Caco-2 (cell line): ENCODE data around the gene STAU1. TPM values are rescaled to one million over a fixed set of nuclear protein-coding genes. Genes with fewer than 3 reads are reported as not detected.
A peak's percentile ranks its signal among the peaks of the same experiment; 100 is the strongest.

Experiments used
- BruUV-seq: library from RNA; stranded (reverse); fragments of 400-500 nt; replicated peaks from 2 replicates; lab custom pipeline; 2021; lab: Mats Ljungman, UMichigan
- CTCF ChIA-PET: fragments of 300-600 bp; sonication (Branson Sonifier 250); formaldehyde crosslinking; loops from one replicate; lab custom pipeline; 2022; ENCODE audit warnings: antibody characterized with exemption; lab: Charles Lee
- POLR2A ChIA-PET: fragments of 300-600 bp; sonication (Branson Sonifier 250); formaldehyde crosslinking; loops from one replicate; lab custom pipeline; 2022; ENCODE audit warnings: antibody characterized with exemption; lab: Charles Lee
- DNase-seq, 2 experiments: peaks; one replicate each; pipeline versions ENCODE4 v3.0.0 to v3.0.0-alpha.2; 2020 to 2022
- H3K27me3 ChIP-seq: replicated peaks from 2 replicates; pipeline ENCODE4 v1.6.0; 2011; ENCODE audit warnings: low read length; ENCODE audit not compliant: control insufficient read depth, insufficient read depth
- H3K36me3 ChIP-seq: 2 replicates; pipeline ENCODE4 v1.5.1; 2011; ENCODE audit warnings: low read length; ENCODE audit not compliant: control insufficient read depth, insufficient read depth
- H3K4me1 ChIP-seq: fragments of 250-450 bp; sonication (Bioruptor Pico); 2 replicates; pipeline ENCODE4 v1.5.1; 2020; ENCODE audit warnings: mild to moderate bottlenecking
- H3K4me3 ChIP-seq: 2 replicates; pipeline ENCODE4 v1.5.1; 2011; ENCODE audit warnings: low read depth, mild to moderate bottlenecking, control low read depth, low read length
- H3K9me3 ChIP-seq: fragments of 250-450 bp; sonication (Bioruptor Pico); 2 replicates; pipeline ENCODE4 v1.5.1; 2020; ENCODE audit warnings: mild to moderate bottlenecking, moderate library complexity
- H3K27ac Mint-ChIP-seq: one replicate; pipeline ENCODE4 v1.8.0; 2022; ENCODE audit warnings: mixed read lengths; ENCODE audit not compliant: unreplicated experiment
- H3K27me3 Mint-ChIP-seq: one replicate; pipeline ENCODE4 v1.8.0; 2022; ENCODE audit warnings: mixed read lengths; ENCODE audit not compliant: insufficient read depth, unreplicated experiment
- H3K36me3 Mint-ChIP-seq: one replicate; pipeline ENCODE4 v1.8.0; 2022; ENCODE audit warnings: mild to moderate bottlenecking, mixed read lengths; ENCODE audit not compliant: insufficient read depth, unreplicated experiment
- H3K4me1 Mint-ChIP-seq: one replicate; pipeline ENCODE4 v1.8.0; 2022; ENCODE audit warnings: low read depth, mixed read lengths; ENCODE audit not compliant: unreplicated experiment
- H3K4me3 Mint-ChIP-seq: one replicate; pipeline ENCODE4 v1.8.0; 2022; ENCODE audit warnings: mild to moderate bottlenecking, moderate library complexity, mixed read lengths; ENCODE audit not compliant: unreplicated experiment
- H3K9me3 Mint-ChIP-seq: one replicate; pipeline ENCODE4 v1.8.0; 2022; ENCODE audit warnings: mixed read lengths; ENCODE audit not compliant: unreplicated experiment
- intact Hi-C: fragments of 100-400 bp; cut with micrococcal nuclease; formaldehyde crosslinking; loops from one replicate; pipeline ENCODE4 v1.10.0; 2022; ENCODE audit not compliant: unreplicated experiment
- total RNA-seq: library from RNA; stranded (reverse); gene quantifications from 2 replicates; pipeline ENCODE4 v1.2.3, GENCODE V29; 2022
- TF ChIP-seq, protein P1 (sequence below), 2 experiments: fragments of 200-600 bp in 1 of 2; IDR thresholded peaks; 1 replicate in 1 of 2; 2 replicates in 1 of 2; pipeline versions ENCODE4 v1.5.1 to v1.8.0; 2011 to 2022; ENCODE audit warnings: antibody characterized with exemption in 1 of 2, control low read depth in 1 of 2, inconsistent platforms in 1 of 2, low read depth in 1 of 2, low read length in 1 of 2, mild to moderate bottlenecking in 1 of 2, moderate library complexity in 1 of 2; ENCODE audit not compliant: insufficient read depth in 1 of 2, severe bottlenecking in 1 of 2, unreplicated experiment in 1 of 2

STAU1 gene
- total RNA-seq, 1 experiment from 2014 or later = 201 TPM

DNA sequence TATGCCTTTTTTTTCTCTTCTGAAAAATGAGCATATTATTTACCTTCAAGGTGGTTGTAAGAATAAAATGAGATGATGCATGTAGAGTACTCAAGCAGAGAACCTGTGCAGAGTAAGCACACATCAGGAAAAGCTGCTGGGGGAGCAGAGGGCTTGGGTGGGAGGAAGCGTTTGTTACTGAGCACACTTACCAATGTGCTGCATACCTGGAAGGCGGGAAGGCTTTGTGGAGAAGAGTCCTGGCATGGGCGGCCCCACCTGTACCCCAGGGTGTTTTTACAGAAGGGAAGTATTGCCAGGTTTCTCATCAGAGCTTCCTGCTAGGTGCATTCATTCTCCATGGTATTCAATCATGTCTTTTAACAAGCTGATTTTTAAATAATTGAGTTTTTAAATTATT, 89.1 kb downstream of the STAU1 start:
- Histone ChIP-seq H3K27me3 (no peaks in the 10 kb centered on the region), H3K4me3 (no peak overlapping the region), H3K9me3 (no peaks in the 10 kb centered on the region), H3K36me3 (peaks cover 26% of the 10 kb centered on the region), H3K4me1 (no peaks in the 10 kb centered on the region)
- H3K4me1 Mint-ChIP-seq = no peaks in the 10 kb centered on the region
- no peaks in the 10 kb centered on the region for H3K27me3 Mint-ChIP-seq
- TF ChIP-seq, protein P1, sequence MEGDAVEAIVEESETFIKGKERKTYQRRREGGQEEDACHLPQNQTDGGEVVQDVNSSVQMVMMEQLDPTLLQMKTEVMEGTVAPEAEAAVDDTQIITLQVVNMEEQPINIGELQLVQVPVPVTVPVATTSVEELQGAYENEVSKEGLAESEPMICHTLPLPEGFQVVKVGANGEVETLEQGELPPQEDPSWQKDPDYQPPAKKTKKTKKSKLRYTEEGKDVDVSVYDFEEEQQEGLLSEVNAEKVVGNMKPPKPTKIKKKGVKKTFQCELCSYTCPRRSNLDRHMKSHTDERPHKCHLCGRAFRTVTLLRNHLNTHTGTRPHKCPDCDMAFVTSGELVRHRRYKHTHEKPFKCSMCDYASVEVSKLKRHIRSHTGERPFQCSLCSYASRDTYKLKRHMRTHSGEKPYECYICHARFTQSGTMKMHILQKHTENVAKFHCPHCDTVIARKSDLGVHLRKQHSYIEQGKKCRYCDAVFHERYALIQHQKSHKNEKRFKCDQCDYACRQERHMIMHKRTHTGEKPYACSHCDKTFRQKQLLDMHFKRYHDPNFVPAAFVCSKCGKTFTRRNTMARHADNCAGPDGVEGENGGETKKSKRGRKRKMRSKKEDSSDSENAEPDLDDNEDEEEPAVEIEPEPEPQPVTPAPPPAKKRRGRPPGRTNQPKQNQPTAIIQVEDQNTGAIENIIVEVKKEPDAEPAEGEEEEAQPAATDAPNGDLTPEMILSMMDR (IDR thresholded peaks at IDR 0.05; ENCODE audit: insufficient read depth in 1 of 2, low read depth in 1 of 2, low read length in 1 of 2, severe bottlenecking in 1 of 2, unreplicated experiment in 1 of 2) = no peak
- no peak for DNase-seq
- H3K4me3 Mint-ChIP-seq = no peak overlapping the region
- ChIA-PET POLR2A (no interaction called here), CTCF (no interaction called here)
- H3K9me3 Mint-ChIP-seq = no peaks in the 10 kb centered on the region
- peaks cover 99% of the 10 kb centered on the region for H3K36me3 Mint-ChIP-seq
- no TSS peak for BruUV-seq
- H3K27ac Mint-ChIP-seq = peak overlapping the region; percentile 58
- intact Hi-C loops = no loop called here

DNA sequence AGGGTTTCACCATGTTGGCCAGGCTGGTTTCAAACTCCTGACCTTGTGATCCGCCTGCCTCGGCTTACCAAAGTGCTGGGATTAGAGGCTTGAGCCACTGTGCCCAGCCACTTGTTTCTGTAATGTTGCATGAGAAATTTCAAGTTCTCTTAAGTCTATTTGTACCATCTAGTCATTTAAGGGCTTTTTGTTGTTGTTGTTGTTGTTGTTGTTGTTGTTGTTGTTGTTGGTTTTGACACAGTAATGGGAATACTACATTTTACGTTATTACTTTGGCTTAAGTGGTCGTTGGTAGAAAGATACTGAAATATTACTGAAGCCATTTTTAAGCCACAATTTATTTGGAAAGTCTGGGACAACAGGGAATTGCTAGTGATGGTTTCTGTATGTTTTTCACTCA, 90.0 kb downstream of the STAU1 start:
- H3K27me3 Mint-ChIP-seq = no peaks in the 10 kb centered on the region
- intact Hi-C loops = no loop called here
- ChIA-PET POLR2A (no interaction called here), CTCF (no interaction called here)
- H3K36me3 ChIP-seq = peaks cover 24% of the 10 kb centered on the region
- no TSS peak for BruUV-seq
- H3K27me3 ChIP-seq = no peaks in the 10 kb centered on the region
- H3K9me3 ChIP-seq = no peaks in the 10 kb centered on the region
- H3K4me1 ChIP-seq = no peaks in the 10 kb centered on the region
- DNase-seq = no peak
- no peaks in the 10 kb centered on the region for H3K4me1 Mint-ChIP-seq
- TF ChIP-seq, protein P1 (IDR thresholded peaks at IDR 0.05; ENCODE audit: insufficient read depth in 1 of 2, low read depth in 1 of 2, low read length in 1 of 2, severe bottlenecking in 1 of 2, unreplicated experiment in 1 of 2) = no peak
- peaks cover 99% of the 10 kb centered on the region for H3K36me3 Mint-ChIP-seq
- no peak overlapping the region for H3K27ac Mint-ChIP-seq
- H3K9me3 Mint-ChIP-seq = no peaks in the 10 kb centered on the region
- H3K4me3 ChIP-seq = no peak overlapping the region
- no peak overlapping the region for H3K4me3 Mint-ChIP-seq

- ChIA-PET CTCF (no interaction called here), POLR2A (no interaction called here)
- H3K36me3 ChIP-seq = peaks cover 22% of the 10 kb centered on the region; the same call in 1 of the 2 replicates
- Mint-ChIP-seq H3K36me3 (peaks cover 99% of the 10 kb centered on the region), H3K9me3 (no peaks in the 10 kb centered on the region), H3K4me1 (no peaks in the 10 kb centered on the region), H3K27ac (no peak overlapping the region), H3K4me3 (no peak overlapping the region), H3K27me3 (no peaks in the 10 kb centered on the region)
- BruUV-seq = no TSS peak
- no peak overlapping the region for H3K4me3 ChIP-seq
- H3K9me3 ChIP-seq = no peaks in the 10 kb centered on the region
- TF ChIP-seq, protein P1 (IDR thresholded peaks at IDR 0.05; ENCODE audit: insufficient read depth in 1 of 2, low read depth in 1 of 2, low read length in 1 of 2, severe bottlenecking in 1 of 2, unreplicated experiment in 1 of 2) = no peak
- H3K27me3 ChIP-seq = no peaks in the 10 kb centered on the region
- H3K4me1 ChIP-seq = no peaks in the 10 kb centered on the region
- DNase-seq = no peak
- intact Hi-C loops = no loop called here
Observed at GRCh38 chr20:49097159-49097558, 91.0 kb downstream of the STAU1 start.
